Left lung (tissue), 10 donors: ENCODE results near the gene FGF9. TPM values are rescaled to one million over a fixed set of nuclear protein-coding genes. Genes with fewer than 3 reads are reported as not detected.

Source experiments
- ATAC-seq: fragments of 200-7000 bp; cut with Tn5 transposase; one replicate; pipeline ENCODE4 v1.9.1; 2020; ENCODE audit warnings: moderate library complexity
- DNase-seq, 4 donors: peaks; one replicate each; pipeline ENCODE4 v3.0.0-alpha.2; 2013 to 2020
- H3K27ac ChIP-seq, 2 donors: fragments of 200-600 bp; sonication (generic) in 1 of 2; one replicate each; pipeline versions ENCODE4 v1.5.0 to v1.8.0; 2020 to 2021
- H3K27me3 ChIP-seq, 2 donors: fragments of 200-600 bp; sonication (generic) in 1 of 2; one replicate each; pipeline versions ENCODE4 v1.5.0 to v1.8.0; 2020 to 2021
- H3K36me3 ChIP-seq, 2 donors: fragments of 200-600 bp; sonication (generic) in 1 of 2; one replicate each; pipeline versions ENCODE4 v1.5.0 to v1.8.0; 2020 to 2021
- H3K4me1 ChIP-seq, 2 donors: fragments of 200-600 bp; one replicate each; pipeline ENCODE4 v1.8.0; 2021
- H3K4me3 ChIP-seq, 2 donors: fragments of 200-600 bp; sonication (generic) in 1 of 2; one replicate each; pipeline versions ENCODE4 v1.5.0 to v1.8.0; 2020 to 2021; ENCODE audit warnings: mild to moderate bottlenecking in 1 of 2
- H3K9me3 ChIP-seq, 2 donors: fragments of 200-600 bp; sonication (generic) in 1 of 2; one replicate each; pipeline versions ENCODE4 v1.5.0 to v1.8.0; 2020 to 2021
- CTCF ChIP-seq, 2 donors: fragments of 200-600 bp; sonication (generic) in 1 of 2; IDR thresholded peaks; one replicate each; pipeline versions ENCODE4 v1.5.0 to v1.8.0; 2021; ENCODE audit warnings: antibody characterized with exemption in 2 of 2
- intact Hi-C, 2 donors: fragments of 100-400 bp; cut with DNase I; formaldehyde crosslinking; loops; one replicate each; pipeline versions ENCODE4 v1.11.2 to v1.14.2; 2022
- polyA plus RNA-seq, 6 donors: library from polyadenylated mRNA; unstranded; fragments of 120-200 nt; gene quantifications; one replicate each; pipeline ENCODE4 v1.2.1, GENCODE V29; 2013; ENCODE audit not compliant: insufficient read length in 6 of 6
- total RNA-seq, 2 donors: library from RNA; stranded (reverse); fragmentation: NEBNext Ultra II Directional; extraction: Animal tissue kit (Norgen Biotek cat#: 25700); gene quantifications; one replicate each; pipeline ENCODE4 v1.2.1, GENCODE V29; 2021
- donor health status: DM: no; HTN: yes; CAD: no.
- donor health status: DM: no; HTN: no; CAD: no.

The FGF9 gene
- total and polyA plus RNA-seq, 8 donors = 1.6 to 35.3 (median 20.0) TPM

DNA sequence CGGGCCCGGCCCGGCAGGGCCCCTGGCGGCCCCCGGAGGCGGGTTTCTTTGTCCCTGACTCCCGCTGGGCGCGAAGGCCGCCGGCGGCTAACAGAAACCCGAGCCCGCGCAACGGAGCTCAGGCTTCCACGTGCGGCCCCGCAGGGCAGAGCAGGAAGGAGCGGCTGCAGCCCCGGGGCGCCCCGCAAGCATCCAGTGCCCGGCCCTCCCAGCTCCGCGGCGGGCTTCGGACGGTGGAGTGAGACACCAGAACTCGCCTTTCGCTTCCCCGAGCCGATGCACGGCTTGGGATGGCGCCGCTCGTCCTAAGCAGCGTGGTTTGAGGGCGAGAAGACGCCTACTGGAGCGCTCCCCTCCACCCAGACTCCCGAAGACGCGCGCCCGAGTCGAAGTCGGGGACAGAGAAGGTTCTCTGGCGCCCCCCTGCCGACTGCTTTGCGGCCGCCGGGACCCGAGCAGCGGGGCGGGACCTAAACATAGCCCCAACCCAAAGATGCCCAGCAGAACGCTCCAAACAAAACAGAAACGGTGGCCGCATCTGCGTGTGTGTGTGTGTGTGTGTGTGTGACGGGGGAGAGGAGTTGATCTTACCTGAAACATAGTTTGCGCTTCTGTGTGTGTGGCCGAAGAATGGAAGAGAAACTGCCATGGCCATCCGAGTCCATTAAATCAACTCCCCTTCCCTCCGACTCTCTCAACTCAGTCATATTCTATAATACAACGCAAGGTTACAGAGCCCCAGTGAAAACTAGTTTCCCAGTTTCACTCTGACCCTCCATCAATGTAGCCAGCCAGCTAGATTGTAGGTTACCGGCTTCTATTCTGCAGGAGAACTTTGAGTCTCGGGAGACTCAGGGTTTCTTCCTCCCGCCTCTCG is 629 bp upstream of the FGF9 start:
- peak overlapping the region; percentile 39 to 41 for H3K27ac ChIP-seq
- intact Hi-C loops = no loop called here
- peak; percentile 64 for ATAC-seq
- H3K9me3 ChIP-seq = no peaks in the 10 kb centered on the region
- H3K4me1 ChIP-seq = peaks cover 22 to 61% of the 10 kb centered on the region in 2 donors
- H3K4me3 ChIP-seq = peak overlapping the region; percentile 49 to 62
- peak; percentile 68 to 89 (median 74) for DNase-seq
- no peak for TF ChIP-seq CTCF (IDR thresholded peaks at IDR 0.05)
- no peaks in the 10 kb centered on the region for H3K36me3 ChIP-seq
- peaks cover 41 to 97% of the 10 kb centered on the region in 2 donors for H3K27me3 ChIP-seq

- no peak for TF ChIP-seq CTCF (IDR thresholded peaks at IDR 0.05)
- intact Hi-C loops = no loop called here
- H3K9me3 ChIP-seq = no peaks in the 10 kb centered on the region
- peaks cover 52 to 98% of the 10 kb centered on the region in 2 donors for H3K27me3 ChIP-seq
- DNase-seq (peak in 1 of 4 donors; percentile 7), ATAC-seq (no peak)
- H3K4me3 ChIP-seq = peak overlapping the region; percentile 49 to 62
- H3K4me1 ChIP-seq = peaks cover 26 to 68% of the 10 kb centered on the region in 2 donors
- H3K27ac ChIP-seq = no peak overlapping the region
- H3K36me3 ChIP-seq = no peaks in the 10 kb centered on the region
Observed at GRCh38 chr13:21671620-21672286, 880 bp downstream of the FGF9 start.

GRCh38 chr13:21672287-21672680 is 1.4 kb downstream of the FGF9 start:
- Histone ChIP-seq H3K36me3 (no peaks in the 10 kb centered on the region), H3K27me3 (peaks cover 52 to 100% of the 10 kb centered on the region in 2 donors), H3K4me3 (peak overlapping the region in 1 of 2 donors; percentile 62), H3K9me3 (no peaks in the 10 kb centered on the region), H3K4me1 (peaks cover 26 to 68% of the 10 kb centered on the region in 2 donors), H3K27ac (no peak overlapping the region)
- no peak for TF ChIP-seq CTCF (IDR thresholded peaks at IDR 0.05)
- DNase-seq (no peak), ATAC-seq (no peak)
- intact Hi-C loops = no loop called here

- no peak for DNase-seq
- H3K4me1 ChIP-seq = peaks cover 26 to 68% of the 10 kb centered on the region in 2 donors
- peak overlapping the region; percentile 41 to 53 for H3K4me3 ChIP-seq
- H3K9me3 ChIP-seq = no peaks in the 10 kb centered on the region
- no peak overlapping the region for H3K27ac ChIP-seq
- TF ChIP-seq CTCF (IDR thresholded peaks at IDR 0.05) = no peak
- H3K36me3 ChIP-seq = no peaks in the 10 kb centered on the region
- no peak for ATAC-seq
- intact Hi-C loops = no loop called here
- H3K27me3 ChIP-seq = peaks cover 51 to 100% of the 10 kb centered on the region in 2 donors
Observed at GRCh38 chr13:21672796-21673538, 2.1 kb downstream of the FGF9 start.

- intact Hi-C loops = no loop called here
- TF ChIP-seq CTCF (IDR thresholded peaks at IDR 0.05) = peak in 1 of 2 donors; percentile 9
- DNase-seq (no peak), ATAC-seq (no peak)
- Histone ChIP-seq H3K4me3 (peak overlapping the region; percentile 41 to 53), H3K27me3 (peaks cover 46 to 100% of the 10 kb centered on the region in 2 donors), H3K36me3 (no peaks in the 10 kb centered on the region), H3K27ac (no peak overlapping the region), H3K9me3 (no peaks in the 10 kb centered on the region), H3K4me1 (peaks cover 26 to 68% of the 10 kb centered on the region in 2 donors)
Observed at GRCh38 chr13:21673539-21673788, 2.6 kb downstream of the FGF9 start.
